Measurements from ENCODE around the gene ARID1B.

The ARID1B gene

DNA sequence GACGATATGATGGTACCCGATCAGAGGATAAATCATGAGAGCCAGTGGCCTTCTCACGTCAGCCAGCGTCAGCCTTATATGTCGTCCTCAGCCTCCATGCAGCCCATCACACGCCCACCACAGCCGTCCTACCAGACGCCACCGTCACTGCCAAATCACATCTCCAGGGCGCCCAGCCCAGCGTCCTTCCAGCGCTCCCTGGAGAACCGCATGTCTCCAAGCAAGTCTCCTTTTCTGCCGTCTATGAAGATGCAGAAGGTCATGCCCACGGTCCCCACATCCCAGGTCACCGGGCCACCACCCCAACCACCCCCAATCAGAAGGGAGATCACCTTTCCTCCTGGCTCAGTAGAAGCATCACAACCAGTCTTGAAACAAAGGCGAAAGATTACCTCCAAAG lies 423.9 kb downstream of the ARID1B start (continued):
- TF ChIP-seq, protein P1, sequence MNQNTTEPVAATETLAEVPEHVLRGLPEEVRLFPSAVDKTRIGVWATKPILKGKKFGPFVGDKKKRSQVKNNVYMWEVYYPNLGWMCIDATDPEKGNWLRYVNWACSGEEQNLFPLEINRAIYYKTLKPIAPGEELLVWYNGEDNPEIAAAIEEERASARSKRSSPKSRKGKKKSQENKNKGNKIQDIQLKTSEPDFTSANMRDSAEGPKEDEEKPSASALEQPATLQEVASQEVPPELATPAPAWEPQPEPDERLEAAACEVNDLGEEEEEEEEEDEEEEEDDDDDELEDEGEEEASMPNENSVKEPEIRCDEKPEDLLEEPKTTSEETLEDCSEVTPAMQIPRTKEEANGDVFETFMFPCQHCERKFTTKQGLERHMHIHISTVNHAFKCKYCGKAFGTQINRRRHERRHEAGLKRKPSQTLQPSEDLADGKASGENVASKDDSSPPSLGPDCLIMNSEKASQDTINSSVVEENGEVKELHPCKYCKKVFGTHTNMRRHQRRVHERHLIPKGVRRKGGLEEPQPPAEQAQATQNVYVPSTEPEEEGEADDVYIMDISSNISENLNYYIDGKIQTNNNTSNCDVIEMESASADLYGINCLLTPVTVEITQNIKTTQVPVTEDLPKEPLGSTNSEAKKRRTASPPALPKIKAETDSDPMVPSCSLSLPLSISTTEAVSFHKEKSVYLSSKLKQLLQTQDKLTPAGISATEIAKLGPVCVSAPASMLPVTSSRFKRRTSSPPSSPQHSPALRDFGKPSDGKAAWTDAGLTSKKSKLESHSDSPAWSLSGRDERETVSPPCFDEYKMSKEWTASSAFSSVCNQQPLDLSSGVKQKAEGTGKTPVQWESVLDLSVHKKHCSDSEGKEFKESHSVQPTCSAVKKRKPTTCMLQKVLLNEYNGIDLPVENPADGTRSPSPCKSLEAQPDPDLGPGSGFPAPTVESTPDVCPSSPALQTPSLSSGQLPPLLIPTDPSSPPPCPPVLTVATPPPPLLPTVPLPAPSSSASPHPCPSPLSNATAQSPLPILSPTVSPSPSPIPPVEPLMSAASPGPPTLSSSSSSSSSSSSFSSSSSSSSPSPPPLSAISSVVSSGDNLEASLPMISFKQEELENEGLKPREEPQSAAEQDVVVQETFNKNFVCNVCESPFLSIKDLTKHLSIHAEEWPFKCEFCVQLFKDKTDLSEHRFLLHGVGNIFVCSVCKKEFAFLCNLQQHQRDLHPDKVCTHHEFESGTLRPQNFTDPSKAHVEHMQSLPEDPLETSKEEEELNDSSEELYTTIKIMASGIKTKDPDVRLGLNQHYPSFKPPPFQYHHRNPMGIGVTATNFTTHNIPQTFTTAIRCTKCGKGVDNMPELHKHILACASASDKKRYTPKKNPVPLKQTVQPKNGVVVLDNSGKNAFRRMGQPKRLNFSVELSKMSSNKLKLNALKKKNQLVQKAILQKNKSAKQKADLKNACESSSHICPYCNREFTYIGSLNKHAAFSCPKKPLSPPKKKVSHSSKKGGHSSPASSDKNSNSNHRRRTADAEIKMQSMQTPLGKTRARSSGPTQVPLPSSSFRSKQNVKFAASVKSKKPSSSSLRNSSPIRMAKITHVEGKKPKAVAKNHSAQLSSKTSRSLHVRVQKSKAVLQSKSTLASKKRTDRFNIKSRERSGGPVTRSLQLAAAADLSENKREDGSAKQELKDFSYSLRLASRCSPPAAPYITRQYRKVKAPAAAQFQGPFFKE (tag by site-specific recombination; IDR thresholded peaks at IDR 0.05; ENCODE audit: borderline replicate concordance), result no peak
- TF ChIP-seq PRDM1 (tag by site-specific recombination; IDR thresholded peaks at IDR 0.05), result no peak
- TF ChIP-seq, protein P2, sequence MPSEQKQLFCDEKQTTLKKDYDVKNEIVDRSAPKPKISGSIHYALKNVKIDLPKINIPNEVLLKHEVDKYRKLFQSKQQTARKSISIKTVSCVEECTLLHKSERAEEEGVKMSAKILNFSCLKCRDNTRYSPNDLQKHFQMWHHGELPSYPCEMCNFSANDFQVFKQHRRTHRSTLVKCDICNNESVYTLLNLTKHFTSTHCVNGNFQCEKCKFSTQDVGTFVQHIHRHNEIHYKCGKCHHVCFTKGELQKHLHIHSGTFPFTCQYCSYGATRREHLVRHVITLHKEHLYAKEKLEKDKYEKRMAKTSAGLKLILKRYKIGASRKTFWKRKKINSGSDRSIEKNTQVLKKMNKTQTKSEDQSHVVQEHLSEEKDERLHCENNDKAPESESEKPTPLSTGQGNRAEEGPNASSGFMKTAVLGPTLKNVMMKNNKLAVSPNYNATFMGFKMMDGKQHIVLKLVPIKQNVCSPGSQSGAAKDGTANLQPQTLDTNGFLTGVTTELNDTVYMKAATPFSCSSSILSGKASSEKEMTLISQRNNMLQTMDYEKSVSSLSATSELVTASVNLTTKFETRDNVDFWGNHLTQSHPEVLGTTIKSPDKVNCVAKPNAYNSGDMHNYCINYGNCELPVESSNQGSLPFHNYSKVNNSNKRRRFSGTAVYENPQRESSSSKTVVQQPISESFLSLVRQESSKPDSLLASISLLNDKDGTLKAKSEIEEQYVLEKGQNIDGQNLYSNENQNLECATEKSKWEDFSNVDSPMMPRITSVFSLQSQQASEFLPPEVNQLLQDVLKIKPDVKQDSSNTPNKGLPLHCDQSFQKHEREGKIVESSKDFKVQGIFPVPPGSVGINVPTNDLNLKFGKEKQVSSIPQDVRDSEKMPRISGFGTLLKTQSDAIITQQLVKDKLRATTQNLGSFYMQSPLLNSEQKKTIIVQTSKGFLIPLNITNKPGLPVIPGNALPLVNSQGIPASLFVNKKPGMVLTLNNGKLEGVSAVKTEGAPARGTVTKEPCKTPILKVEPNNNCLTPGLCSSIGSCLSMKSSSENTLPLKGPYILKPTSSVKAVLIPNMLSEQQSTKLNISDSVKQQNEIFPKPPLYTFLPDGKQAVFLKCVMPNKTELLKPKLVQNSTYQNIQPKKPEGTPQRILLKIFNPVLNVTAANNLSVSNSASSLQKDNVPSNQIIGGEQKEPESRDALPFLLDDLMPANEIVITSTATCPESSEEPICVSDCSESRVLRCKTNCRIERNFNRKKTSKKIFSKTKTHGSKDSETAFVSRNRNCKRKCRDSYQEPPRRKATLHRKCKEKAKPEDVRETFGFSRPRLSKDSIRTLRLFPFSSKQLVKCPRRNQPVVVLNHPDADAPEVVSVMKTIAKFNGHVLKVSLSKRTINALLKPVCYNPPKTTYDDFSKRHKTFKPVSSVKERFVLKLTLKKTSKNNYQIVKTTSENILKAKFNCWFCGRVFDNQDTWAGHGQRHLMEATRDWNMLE (tag by site-specific recombination; conservative IDR thresholded peaks at IDR 0.05; ENCODE audit: low read depth), result no peak
- TF ChIP-seq GFI1B (tag by site-specific recombination; IDR thresholded peaks at IDR 0.05), result no peak
- TF ChIP-seq ZNF501 (tag by site-specific recombination; IDR thresholded peaks at IDR 0.05), result no peak
- TF ChIP-seq ZNF791 (tag by site-specific recombination; IDR thresholded peaks at IDR 0.05), result no peak
- TF ChIP-seq ZFP37 (tag by site-specific recombination; IDR thresholded peaks at IDR 0.05), result no peak
- no peak for TF ChIP-seq TRIM28 (IDR thresholded peaks at IDR 0.05; ENCODE audit: borderline replicate concordance, low read length)
- TF ChIP-seq, protein P3, sequence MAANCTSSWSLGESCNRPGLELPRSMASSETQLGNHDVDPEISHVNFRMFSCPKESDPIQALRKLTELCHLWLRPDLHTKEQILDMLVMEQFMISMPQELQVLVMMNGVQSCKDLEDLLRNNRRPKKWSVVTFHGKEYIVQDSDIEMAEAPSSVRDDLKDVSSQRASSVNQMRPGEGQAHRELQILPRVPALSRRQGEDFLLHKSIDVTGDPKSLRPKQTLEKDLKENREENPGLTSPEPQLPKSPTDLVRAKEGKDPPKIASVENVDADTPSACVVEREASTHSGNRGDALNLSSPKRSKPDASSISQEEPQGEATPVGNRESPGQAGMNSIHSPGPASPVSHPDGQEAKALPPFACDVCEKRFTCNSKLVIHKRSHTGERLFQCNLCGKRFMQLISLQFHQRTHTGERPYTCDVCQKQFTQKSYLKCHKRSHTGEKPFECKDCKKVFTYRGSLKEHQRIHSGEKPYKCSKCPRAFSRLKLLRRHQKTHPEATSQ (tag by site-specific recombination; IDR thresholded peaks at IDR 0.05), result no peak
- TF ChIP-seq ZBTB8A (tag by site-specific recombination; IDR thresholded peaks at IDR 0.05), result no peak
- no peak for TF ChIP-seq ZNF549 (tag by site-specific recombination; IDR thresholded peaks at IDR 0.05)
- TF ChIP-seq WT1 (tag by site-specific recombination; IDR thresholded peaks at IDR 0.05), result no peak

DNA sequence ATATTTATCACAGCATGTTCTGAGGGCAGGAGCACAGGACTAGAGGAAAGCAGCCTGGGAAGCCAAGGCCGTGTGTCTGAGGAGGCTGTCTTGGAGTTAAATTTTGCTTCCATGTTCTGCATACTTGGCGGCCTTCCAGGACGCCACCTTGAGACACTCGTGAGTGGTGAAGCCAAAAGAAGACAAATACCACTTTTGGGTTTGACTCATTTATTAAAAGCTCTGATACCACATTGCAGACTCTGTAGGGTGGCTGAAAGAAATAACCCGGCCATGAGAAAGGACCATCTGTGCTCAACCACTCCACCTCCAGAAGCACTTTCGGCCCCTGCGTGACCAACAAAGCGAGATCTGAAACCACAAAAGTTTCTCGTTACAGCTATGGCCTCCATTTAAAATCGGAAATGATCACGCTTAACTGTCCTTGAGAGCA lies 426.1 kb downstream of the ARID1B start:
- ChIA-PET CTCF (no interaction called here), POLR2A (no interaction called here)
- peaks cover 0 to 67% of the 10 kb centered on the region in 2 experiments; a peak in 2 of 3 replicates for H3K36me3 ChIP-seq (ENCODE audit: control insufficient read depth in 2 of 2, insufficient read depth in 1 of 2, low read length in 2 of 2)
- no peak overlapping the region for H3K4me3 ChIP-seq (ENCODE audit: low read depth, low read length)
- H3K4me1 ChIP-seq (ENCODE audit: control insufficient read depth, insufficient read depth, low read length), result peaks cover 6% of the 10 kb centered on the region; the same call in 1 of the 2 replicates
- no peaks in the 10 kb centered on the region for H3K9me3 ChIP-seq (ENCODE audit: control insufficient read depth, insufficient read depth, low read depth, low read length)
- no peak overlapping the region for H3K27ac ChIP-seq (ENCODE audit: extremely low read depth, low read depth, low read length)
- TF ChIP-seq ZNF585B (tag by site-specific recombination; IDR thresholded peaks at IDR 0.05), result no peak
- TF ChIP-seq ZNF555 (tag by site-specific recombination; conservative IDR thresholded peaks at IDR 0.05), result no peak
- TF ChIP-seq, protein P4, sequence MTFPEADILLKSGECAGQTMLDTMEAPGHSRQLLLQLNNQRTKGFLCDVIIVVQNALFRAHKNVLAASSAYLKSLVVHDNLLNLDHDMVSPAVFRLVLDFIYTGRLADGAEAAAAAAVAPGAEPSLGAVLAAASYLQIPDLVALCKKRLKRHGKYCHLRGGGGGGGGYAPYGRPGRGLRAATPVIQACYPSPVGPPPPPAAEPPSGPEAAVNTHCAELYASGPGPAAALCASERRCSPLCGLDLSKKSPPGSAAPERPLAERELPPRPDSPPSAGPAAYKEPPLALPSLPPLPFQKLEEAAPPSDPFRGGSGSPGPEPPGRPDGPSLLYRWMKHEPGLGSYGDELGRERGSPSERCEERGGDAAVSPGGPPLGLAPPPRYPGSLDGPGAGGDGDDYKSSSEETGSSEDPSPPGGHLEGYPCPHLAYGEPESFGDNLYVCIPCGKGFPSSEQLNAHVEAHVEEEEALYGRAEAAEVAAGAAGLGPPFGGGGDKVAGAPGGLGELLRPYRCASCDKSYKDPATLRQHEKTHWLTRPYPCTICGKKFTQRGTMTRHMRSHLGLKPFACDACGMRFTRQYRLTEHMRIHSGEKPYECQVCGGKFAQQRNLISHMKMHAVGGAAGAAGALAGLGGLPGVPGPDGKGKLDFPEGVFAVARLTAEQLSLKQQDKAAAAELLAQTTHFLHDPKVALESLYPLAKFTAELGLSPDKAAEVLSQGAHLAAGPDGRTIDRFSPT (tag by site-specific recombination; IDR thresholded peaks at IDR 0.05), result no peak
- TF ChIP-seq ZNF341 (tag by site-specific recombination; IDR thresholded peaks at IDR 0.05; ENCODE audit: low read depth), result no peak
- no peak for TF ChIP-seq ZNF19 (tag by site-specific recombination; IDR thresholded peaks at IDR 0.05; ENCODE audit: low read depth)
- TF ChIP-seq, protein P5, sequence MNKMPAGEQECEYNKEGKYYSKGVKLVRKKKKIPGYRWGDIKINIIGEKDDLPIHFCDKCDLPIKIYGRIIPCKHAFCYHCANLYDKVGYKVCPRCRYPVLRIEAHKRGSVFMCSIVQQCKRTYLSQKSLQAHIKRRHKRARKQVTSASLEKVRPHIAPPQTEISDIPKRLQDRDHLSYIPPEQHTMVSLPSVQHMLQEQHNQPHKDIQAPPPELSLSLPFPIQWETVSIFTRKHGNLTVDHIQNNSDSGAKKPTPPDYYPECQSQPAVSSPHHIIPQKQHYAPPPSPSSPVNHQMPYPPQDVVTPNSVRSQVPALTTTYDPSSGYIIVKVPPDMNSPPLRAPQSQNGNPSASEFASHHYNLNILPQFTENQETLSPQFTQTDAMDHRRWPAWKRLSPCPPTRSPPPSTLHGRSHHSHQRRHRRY (tag by site-specific recombination; IDR thresholded peaks at IDR 0.05), result no peak
- TF ChIP-seq ZNF214 (tag by site-specific recombination; IDR thresholded peaks at IDR 0.05; ENCODE audit: borderline replicate concordance), result no peak
- TF ChIP-seq ZNF621 (tag by site-specific recombination; IDR thresholded peaks at IDR 0.05), result no peak
- TF ChIP-seq ZNF394 (tag by site-specific recombination; IDR thresholded peaks at IDR 0.05; ENCODE audit: borderline replicate concordance), result no peak
- no peak for TF ChIP-seq SETDB1 (IDR thresholded peaks at IDR 0.05; ENCODE audit: insufficient read length, low read length)

All from HEK293 (cell line).